HG03460 (cell line): Measurements from ENCODE around the gene SNX9.
"Not testable (repeated sequence)": the region's sequence is repeated elsewhere in the genome, so short reads cannot be mapped to it uniquely, and the experiment has no call there.

Source experiments
- ATAC-seq: cut with Tn5 transposase; IDR thresholded peaks from one replicate; pipeline ENCODE4 v1.9.1; 2021; ENCODE audit not compliant: unreplicated experiment

The SNX9 gene

GRCh38 chr6:157911278-157911677 lies 88.2 kb downstream of the SNX9 start:
- ATAC-seq: no peak

- ATAC-seq: no peak
Measured at GRCh38 chr6:157911786-157912185, 88.7 kb downstream of the SNX9 start.

- no peak for ATAC-seq
Measured at GRCh38 chr6:157912326-157912725, 89.3 kb downstream of the SNX9 start.

- ATAC-seq: no peak
Measured at GRCh38 chr6:157921685-157922367, 98.8 kb downstream of the SNX9 start.

- ATAC-seq: no peak
Measured at GRCh38 chr6:157925771-157926170, 102.7 kb downstream of the SNX9 start.

- ATAC-seq: no peak
Measured at GRCh38 chr6:157927011-157927410, 104.0 kb downstream of the SNX9 start.

- no peak for ATAC-seq
Measured at GRCh38 chr6:157928428-157928827, 105.4 kb downstream of the SNX9 start.

- ATAC-seq: no peak
Measured at GRCh38 chr6:157929076-157929475, 106.0 kb downstream of the SNX9 start.

- ATAC-seq: no peak
Measured at GRCh38 chr6:157929765-157930319, 106.8 kb downstream of the SNX9 start.

- no peak for ATAC-seq
Measured at GRCh38 chr6:157935786-157936185, 112.7 kb downstream of the SNX9 start.

- ATAC-seq: no peak
Measured at GRCh38 chr6:157937318-157937717, 114.3 kb downstream of the SNX9 start.

GRCh38 chr6:157937916-157938315 lies 114.9 kb downstream of the SNX9 start:
- no peak for ATAC-seq

- ATAC-seq: not testable (repeated sequence)
Measured at GRCh38 chr6:157940375-157941036, 117.5 kb downstream of the SNX9 start.

GRCh38 chr6:157941101-157941863 lies 118.2 kb downstream of the SNX9 start:
- ATAC-seq: no peak

- ATAC-seq: no peak
Measured at GRCh38 chr6:157942351-157942750, 119.3 kb downstream of the SNX9 start.

- ATAC-seq: no peak
Measured at GRCh38 chr6:157943249-157943963, 120.4 kb downstream of the SNX9 start.

- no peak for ATAC-seq
Measured at GRCh38 chr6:157943964-157944283, 120.9 kb downstream of the SNX9 start.

- ATAC-seq: no peak
Measured at GRCh38 chr6:157944983-157945931, 122.2 kb downstream of the SNX9 start.

GRCh38 chr6:157946053-157946617 lies 123.1 kb downstream of the SNX9 start:
- ATAC-seq: no peak
